Tibial nerve (tissue), 4 donors: Measurements from ENCODE around the gene USP5. TPM values are rescaled to one million over a fixed set of nuclear protein-coding genes. Genes with fewer than 3 reads are reported as not detected.

ENCODE experiments used
- DNase-seq, 2 donors: peaks; one replicate each; pipeline ENCODE4 v3.0.0-alpha.2; 2019; ENCODE audit warnings: low spot score in 2 of 2
- H3K27ac ChIP-seq, 4 donors: fragments of 200-600 bp; sonication (generic) in 3 of 4; one replicate each; pipeline ENCODE4 v1.5.1; 2017 to 2019; ENCODE audit warnings: mild to moderate bottlenecking in 1 of 4
- H3K27me3 ChIP-seq, 2 donors: fragments of 200-600 bp; sonication (generic) in 1 of 2; one replicate each; pipeline versions ENCODE4 v1.5.1 to v1.6.0; 2017 to 2019
- H3K36me3 ChIP-seq, 3 donors: fragments of 200-600 bp; sonication (generic); one replicate each; pipeline ENCODE4 v1.5.1; 2018 to 2019
- H3K4me1 ChIP-seq, 4 donors: fragments of 200-600 bp; sonication (generic) in 3 of 4; one replicate each; pipeline ENCODE4 v1.5.1; 2017 to 2019
- H3K4me3 ChIP-seq, 4 donors: fragments of 200-600 bp; sonication (generic) in 3 of 4; one replicate each; pipeline ENCODE4 v1.5.1; 2017 to 2019; ENCODE audit warnings: mild to moderate bottlenecking in 1 of 4, moderate library complexity in 1 of 4
- H3K9me3 ChIP-seq, 4 donors: fragments of 200-600 bp; sonication (generic) in 3 of 4; one replicate each; pipeline ENCODE4 v1.5.1; 2017 to 2019
- CTCF ChIP-seq, 5 experiments: fragments of 200-600 bp in 3 of 5; fragments of 450-650 bp in 2 of 5; sonication (generic) in 3 of 5; IDR thresholded peaks; one replicate each; pipeline ENCODE4 v1.5.1; 2016 to 2019; ENCODE audit warnings: antibody characterized with exemption in 5 of 5, mild to moderate bottlenecking in 3 of 5, moderate library complexity in 2 of 5
- EP300 ChIP-seq, 2 donors: sonication (generic); formaldehyde crosslinking; IDR thresholded peaks; one replicate each; pipeline ENCODE4 v1.6.1; 2017; ENCODE audit warnings: antibody characterized with exemption in 2 of 2, mild to moderate bottlenecking in 1 of 2
- POLR2A ChIP-seq, 2 donors: fragments of 450-650 bp; IDR thresholded peaks; one replicate each; pipeline ENCODE4 v1.6.1; 2017; ENCODE audit warnings: antibody characterized with exemption in 2 of 2, mild to moderate bottlenecking in 2 of 2, moderate library complexity in 2 of 2
- WGBS, 2 donors: methylation state at CpG; one replicate each; pipeline ENCODE4 v1.1.5; 2018; 5-methylcytosine and 5-hydroxymethylcytosine counted together
- total RNA-seq, 4 donors: library from RNA; depleted of rRNA; stranded (reverse); fragments of >200 nt; gene quantifications; one replicate each; pipeline ENCODE4 v1.1.0, GENCODE V29; 2016

The USP5 gene
- total RNA-seq, 4 donors from 2014 or later: 47.6 to 63.9 (median 56.8) TPM

DNA sequence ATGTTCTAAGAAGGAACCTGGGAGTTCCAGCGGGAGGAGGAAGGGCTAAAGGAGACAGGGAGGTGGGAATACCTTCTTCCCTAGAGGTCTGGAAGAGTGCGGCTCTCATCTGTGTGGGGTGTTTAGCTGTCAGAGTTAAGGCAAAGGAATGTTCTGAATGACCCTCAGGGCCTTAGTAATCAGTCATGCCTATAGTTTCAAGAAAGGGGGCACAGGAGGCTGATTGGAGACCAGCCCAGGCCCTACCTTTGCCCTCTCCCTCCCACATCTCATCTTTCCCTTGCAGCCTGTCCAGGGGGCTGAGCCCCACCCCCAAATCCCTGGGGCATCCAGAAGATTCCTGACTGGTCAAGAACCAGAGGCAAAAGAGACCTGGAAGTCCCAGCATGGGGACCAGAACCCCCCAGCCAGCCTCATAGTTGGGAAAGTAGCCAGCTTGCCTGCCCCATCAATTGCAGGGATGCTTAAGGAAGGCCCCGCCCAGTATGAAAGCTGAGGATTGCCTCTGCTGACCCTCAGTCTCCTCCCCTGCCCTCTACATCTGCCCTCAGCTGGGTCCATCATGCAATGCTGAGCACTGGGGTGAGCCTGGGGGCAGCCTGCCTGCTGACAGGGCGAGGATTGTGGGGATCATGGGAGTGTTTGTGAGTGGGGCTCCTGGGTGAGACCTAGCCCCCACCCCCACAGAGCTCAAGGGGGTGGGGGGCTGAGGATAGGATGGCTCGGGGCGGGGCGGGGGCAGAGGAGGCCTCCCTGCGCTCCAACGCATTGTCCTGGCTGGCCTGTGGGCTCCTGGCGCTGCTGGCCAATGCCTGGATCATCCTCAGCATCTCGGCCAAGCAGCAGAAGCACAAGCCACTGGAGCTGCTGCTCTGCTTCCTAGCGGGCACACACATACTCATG lies 28.5 kb upstream of the USP5 start:
- peaks cover 0 to 49% (median 14%) of the 10 kb centered on the region in 4 donors for H3K4me1 ChIP-seq
- no peak for DNase-seq
- WGBS, 2 donors: 64 to 77% methylated on average over 8 to 11 of the region's 12 CpGs
- TF ChIP-seq CTCF (IDR thresholded peaks at IDR 0.05) (no peak), EP300 (IDR thresholded peaks at IDR 0.05) (no peak), POLR2A (IDR thresholded peaks at IDR 0.05) (no peak)
- H3K9me3 ChIP-seq: no peaks in the 10 kb centered on the region
- peaks cover 0 to 34% of the 10 kb centered on the region in 2 donors for H3K27me3 ChIP-seq
- H3K4me3 ChIP-seq: no peak overlapping the region
- no peak overlapping the region for H3K27ac ChIP-seq
- H3K36me3 ChIP-seq: no peaks in the 10 kb centered on the region

DNA sequence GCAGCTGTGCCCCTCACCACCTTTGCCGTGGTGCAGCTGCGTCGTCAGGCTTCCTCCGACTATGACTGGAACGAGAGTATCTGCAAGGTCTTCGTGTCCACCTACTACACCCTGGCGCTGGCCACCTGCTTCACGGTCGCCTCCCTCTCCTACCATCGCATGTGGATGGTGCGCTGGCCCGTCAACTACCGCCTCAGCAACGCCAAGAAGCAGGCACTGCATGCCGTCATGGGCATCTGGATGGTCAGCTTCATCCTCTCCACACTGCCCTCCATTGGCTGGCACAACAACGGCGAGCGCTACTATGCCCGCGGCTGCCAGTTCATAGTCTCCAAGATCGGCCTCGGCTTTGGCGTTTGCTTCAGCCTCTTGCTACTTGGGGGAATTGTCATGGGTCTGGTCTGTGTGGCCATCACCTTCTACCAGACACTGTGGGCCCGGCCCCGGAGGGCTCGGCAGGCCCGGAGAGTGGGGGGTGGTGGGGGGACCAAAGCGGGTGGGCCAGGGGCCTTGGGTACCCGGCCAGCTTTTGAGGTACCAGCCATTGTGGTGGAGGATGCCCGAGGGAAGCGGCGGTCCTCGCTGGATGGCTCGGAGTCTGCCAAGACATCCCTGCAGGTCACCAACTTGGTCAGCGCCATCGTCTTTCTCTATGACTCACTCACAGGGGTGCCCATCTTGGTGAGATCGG lies 27.7 kb upstream of the USP5 start:
- no peak for DNase-seq
- Histone ChIP-seq H3K9me3 (no peaks in the 10 kb centered on the region), H3K4me3 (no peak overlapping the region), H3K27ac (no peak overlapping the region), H3K36me3 (no peaks in the 10 kb centered on the region), H3K4me1 (peaks cover 0 to 54% (median 14%) of the 10 kb centered on the region in 4 donors), H3K27me3 (peaks cover 0 to 34% of the 10 kb centered on the region in 2 donors)
- TF ChIP-seq POLR2A (IDR thresholded peaks at IDR 0.05): no peak
- TF ChIP-seq CTCF (IDR thresholded peaks at IDR 0.05): no peak
- WGBS, 2 donors: 74 to 86% methylated on average over 31 of the region's 37 CpGs

DNA sequence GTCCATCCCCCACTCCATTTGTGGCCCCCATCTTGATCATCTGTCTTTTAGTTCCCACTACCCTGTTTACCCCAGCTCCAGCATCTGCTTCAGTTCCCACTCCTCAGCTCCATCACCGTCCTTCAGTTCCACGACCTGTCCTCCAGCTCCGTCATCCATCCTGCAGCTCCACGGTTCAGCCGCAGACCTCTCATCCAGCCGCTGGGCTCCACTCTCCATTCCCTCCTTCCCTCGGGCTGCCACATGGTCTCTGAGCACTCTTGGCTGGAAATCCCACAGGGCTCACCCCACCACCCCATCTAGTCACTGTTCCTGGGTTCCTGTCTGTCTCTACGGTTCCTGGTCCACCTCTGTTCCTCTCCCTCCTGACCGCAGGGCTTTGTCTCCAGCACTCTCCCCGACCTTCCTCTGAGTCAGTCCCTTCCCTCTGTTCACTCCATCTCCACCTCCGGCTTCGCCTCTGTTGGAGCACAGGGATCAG lies 27.0 kb upstream of the USP5 start:
- H3K4me1 ChIP-seq: peaks cover 0 to 61% (median 17%) of the 10 kb centered on the region in 4 donors
- DNase-seq: no peak
- no peak overlapping the region for H3K27ac ChIP-seq
- peaks cover 0 to 33% of the 10 kb centered on the region in 2 donors for H3K27me3 ChIP-seq
- H3K36me3 ChIP-seq: no peaks in the 10 kb centered on the region
- TF ChIP-seq EP300 (IDR thresholded peaks at IDR 0.05) (no peak), CTCF (IDR thresholded peaks at IDR 0.05) (no peak), POLR2A (IDR thresholded peaks at IDR 0.05) (no peak)
- no peak overlapping the region for H3K4me3 ChIP-seq
- 48 to 52% methylated on average over 12 of the region's 12 CpGs for WGBS, 2 donors
- H3K9me3 ChIP-seq: no peaks in the 10 kb centered on the region

DNA sequence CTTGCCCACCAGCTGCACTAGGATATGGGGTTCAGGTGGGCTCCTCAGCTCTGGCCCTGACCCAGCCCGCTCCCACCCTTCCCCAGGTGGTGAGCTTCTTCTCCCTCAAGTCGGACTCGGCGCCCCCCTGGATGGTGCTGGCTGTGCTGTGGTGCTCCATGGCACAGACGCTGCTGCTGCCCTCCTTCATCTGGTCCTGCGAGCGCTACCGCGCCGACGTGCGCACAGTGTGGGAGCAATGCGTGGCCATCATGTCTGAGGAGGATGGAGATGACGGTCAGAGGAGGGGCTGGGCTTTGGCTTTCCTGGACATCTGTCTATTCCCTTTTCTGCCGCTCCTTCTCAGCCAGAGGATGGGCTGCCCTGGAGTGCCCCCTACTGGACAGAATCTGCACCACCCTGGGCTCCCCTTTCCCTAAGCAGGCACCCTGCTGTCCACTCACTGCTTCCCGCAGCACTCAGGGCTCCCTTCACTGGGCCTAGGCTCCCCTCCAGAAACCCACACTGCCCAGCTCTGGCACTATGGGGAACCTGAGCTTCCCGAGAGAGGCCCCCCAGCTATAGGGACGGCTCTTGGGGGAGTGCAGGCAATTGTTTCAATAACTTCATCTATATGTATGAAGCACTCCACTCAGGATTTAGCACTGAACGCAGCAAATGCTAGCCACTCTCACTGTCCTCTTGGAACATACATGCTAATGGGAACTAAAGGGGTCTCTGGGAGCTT lies 26.4 kb upstream of the USP5 start:
- Histone ChIP-seq H3K27ac (no peak overlapping the region), H3K4me3 (no peak overlapping the region), H3K36me3 (peaks cover 0 to 5% (median 0%) of the 10 kb centered on the region in 3 donors), H3K27me3 (peaks cover 0 to 31% of the 10 kb centered on the region in 2 donors), H3K9me3 (no peaks in the 10 kb centered on the region), H3K4me1 (peaks cover 0 to 62% (median 17%) of the 10 kb centered on the region in 4 donors)
- DNase-seq: peak; percentile 73 to 88
- WGBS, 2 donors: 9 to 14% methylated on average over 17 to 19 of the region's 19 CpGs
- TF ChIP-seq POLR2A (IDR thresholded peaks at IDR 0.05) (no peak), CTCF (IDR thresholded peaks at IDR 0.05) (peak; percentile 84 to 93 (median 90))
